ENCODE data around the gene MANSC1.

GRCh38 chr12:12333407-12334366, 16.4 kb downstream of the MANSC1 start:
- TF ChIP-seq REST (tag by site-specific recombination; IDR thresholded peaks at IDR 0.05): no peak
- TF ChIP-seq ZNF544 (tag by site-specific recombination; IDR thresholded peaks at IDR 0.05): no peak
- no peak for TF ChIP-seq CTCF (tag by site-specific recombination; IDR thresholded peaks at IDR 0.05)
- no peak for TF ChIP-seq ZNF146 (tag by site-specific recombination; IDR thresholded peaks at IDR 0.05)
- TF ChIP-seq PBX3 (CRISPR knock-in tag; IDR thresholded peaks at IDR 0.05): no peak
- TF ChIP-seq ZNF274 (IDR thresholded peaks at IDR 0.05; ENCODE audit: low read length): no peak
- no peak for TF ChIP-seq ZNF274 (tag by site-specific recombination; IDR thresholded peaks at IDR 0.05; ENCODE audit: borderline replicate concordance)
- TF ChIP-seq ZNF404 (tag by site-specific recombination; IDR thresholded peaks at IDR 0.05): no peak
- TF ChIP-seq ZNF394 (tag by site-specific recombination; IDR thresholded peaks at IDR 0.05; ENCODE audit: borderline replicate concordance): no peak

Measured in HEK293 (cell line).